Glomerular endothelial cell (primary cell): ENCODE measurements around the gene RCAN3. TPM values are rescaled to one million over a fixed set of nuclear protein-coding genes. Genes with fewer than 3 reads are reported as not detected.
"Not testable (repeated sequence)": the region's sequence is repeated elsewhere in the genome, so short reads cannot be mapped to it uniquely, and the experiment has no call there.

Experiments
- DNase-seq: peaks from one replicate; pipeline ENCODE4 v3.0.0-alpha.2; 2011; ENCODE audit warnings: low read depth, low spot score; ENCODE audit errors: extremely low read depth
- total RNA-seq: library from RNA; depleted of rRNA; stranded (reverse); fragments of >200 nt; gene quantifications from 2 replicates; pipeline ENCODE4 v1.2.3, GENCODE V29; 2015

Gene RCAN3
- 3.7 and 7.4 TPM in 2 replicates for total RNA-seq

DNA sequence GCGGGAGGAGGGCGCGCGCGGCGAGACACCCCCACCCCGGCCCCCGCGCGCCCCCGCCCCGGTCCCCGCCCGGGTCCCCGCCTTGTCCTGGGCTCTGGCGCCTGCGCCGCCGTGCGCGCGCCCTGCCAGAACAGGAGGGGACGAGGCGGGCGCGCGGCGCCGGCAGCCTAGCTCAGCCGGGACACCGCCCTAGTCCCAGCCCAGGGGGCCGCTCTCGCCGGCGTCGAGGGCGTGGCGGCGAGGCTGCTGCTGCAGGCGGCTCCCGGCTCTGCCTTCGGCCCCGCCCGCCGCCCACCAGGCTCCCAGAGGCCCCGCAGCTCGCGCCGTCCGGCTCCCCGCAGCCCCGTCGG lies at the start of gene RCAN3:
TSS of gene RCAN3 (plus strand) at position 128 of the 350 bp plus-strand sequence. CDS start 11,537 bp downstream, outside the sequence.
- DNase-seq: no peak

DNA sequence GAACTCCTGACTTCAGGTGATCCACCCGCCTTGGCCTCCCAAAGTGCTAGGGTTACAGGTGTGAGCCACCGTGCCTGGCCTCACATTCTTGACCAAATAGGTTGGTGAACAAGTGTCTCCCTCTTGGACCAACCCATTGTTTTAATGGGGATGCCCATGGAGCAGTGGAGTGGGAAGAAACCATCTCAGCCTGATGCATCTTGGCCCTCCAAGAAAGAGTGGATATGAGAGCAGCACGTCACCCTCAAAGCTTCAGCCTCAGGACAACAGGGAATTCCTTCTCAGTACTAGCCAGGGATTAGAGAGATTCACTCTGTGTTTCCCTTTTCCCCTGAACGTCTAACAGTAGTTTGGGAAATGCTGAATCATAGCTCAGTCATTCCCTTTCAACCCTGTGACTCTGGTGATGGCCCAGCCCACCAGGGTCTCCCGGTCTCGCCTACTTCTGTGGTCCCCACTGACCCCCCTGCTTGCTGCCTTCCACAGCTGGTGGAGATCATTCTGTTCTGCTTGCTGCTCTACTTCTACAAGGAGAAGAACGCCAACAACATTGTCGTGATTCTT lies 49.6 kb upstream of the RCAN3 start:
- no peak for DNase-seq

DNA sequence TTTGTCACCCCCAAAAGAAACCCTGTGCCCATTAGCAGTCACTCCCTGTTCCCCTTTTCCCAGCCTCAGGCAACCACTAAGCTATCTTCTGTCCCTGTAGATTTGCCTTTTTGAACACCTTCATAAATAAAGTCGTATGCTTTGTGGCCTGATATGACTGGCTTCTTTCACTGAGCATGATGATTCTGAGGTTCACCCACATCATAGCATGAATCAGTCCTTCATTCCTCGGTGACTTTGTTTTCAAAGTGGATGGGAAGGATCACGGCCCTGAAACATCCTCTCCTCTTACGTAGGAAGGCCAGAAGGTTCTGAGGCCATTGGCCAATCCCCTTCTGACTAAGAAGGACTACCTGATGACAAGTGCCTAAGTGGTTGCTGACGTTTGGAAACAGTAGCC lies 48.0 kb upstream of the RCAN3 start:
- no peak for DNase-seq

DNA sequence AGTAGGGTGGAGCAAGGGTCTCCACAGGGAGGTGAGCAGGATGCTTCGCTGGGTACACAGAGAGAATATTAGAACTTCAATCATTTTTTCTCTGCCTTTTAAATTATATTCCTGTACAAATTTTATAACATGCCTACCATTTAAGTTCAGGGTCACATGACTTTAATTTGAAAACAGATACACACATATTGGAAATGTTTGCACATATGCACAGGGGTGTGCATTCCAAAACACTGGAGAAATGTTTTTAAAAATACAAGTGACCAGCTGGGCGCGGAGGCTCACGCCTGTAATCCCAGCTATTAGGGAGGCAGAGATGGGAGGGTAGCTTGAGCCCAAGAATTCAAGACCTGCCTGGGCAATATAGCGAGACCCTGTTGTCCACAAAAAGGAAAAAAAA lies 47.4 kb upstream of the RCAN3 start:
- DNase-seq: no peak

DNA sequence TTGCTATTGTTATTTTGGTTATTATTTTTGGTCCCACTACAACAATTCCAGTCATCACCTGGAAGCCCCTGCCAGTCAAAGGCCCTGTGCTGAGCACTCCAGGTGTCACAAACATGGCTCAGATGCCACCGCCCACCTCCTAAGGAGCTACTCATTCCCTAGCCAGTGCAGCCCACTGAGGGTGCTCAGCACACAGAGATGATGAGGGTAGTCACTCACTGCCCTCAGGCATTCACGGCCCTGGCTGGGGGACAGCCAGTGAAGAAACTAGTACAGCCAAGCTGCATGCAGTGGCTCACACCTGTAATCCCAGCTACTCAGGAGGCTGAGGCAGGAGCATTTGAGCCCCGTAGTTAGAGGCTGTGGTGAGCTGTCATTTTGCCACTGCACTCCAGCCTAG lies 44.8 kb upstream of the RCAN3 start:
- no peak for DNase-seq

DNA sequence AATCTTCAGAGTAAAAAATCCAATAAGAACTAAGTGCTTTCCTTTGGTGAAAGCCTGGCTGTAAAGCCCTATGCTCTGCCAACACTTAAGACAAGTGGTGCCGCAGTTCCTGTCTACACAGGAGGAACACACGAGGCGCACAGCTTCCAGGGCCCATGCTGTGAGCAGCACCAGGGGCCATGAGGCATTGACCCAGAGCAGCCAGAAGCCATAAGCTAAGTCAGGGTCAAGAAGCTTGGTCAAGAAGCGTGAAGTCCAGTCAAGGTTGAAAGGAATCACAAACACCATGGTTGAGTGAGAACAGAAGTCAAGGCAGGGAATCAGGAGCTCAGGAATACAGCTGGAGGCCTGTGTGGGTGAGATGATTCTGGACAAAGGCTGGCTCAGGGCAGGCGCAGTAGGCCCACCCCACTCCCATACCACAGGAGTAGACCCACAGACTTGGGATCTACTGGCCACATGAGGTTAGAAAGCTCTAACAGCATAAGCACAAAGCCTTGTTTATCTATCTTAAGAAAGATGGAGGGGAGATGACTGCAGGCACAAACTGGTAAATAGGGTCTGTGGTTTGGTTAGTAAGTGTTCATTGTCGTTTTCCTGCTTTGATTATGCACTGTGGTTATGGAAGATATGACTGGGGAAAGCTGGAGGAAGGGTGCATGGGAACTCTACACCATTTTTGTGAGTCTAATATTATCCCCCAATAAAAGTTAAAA lies 42.9 kb upstream of the RCAN3 start:
- DNase-seq: no peak

DNA sequence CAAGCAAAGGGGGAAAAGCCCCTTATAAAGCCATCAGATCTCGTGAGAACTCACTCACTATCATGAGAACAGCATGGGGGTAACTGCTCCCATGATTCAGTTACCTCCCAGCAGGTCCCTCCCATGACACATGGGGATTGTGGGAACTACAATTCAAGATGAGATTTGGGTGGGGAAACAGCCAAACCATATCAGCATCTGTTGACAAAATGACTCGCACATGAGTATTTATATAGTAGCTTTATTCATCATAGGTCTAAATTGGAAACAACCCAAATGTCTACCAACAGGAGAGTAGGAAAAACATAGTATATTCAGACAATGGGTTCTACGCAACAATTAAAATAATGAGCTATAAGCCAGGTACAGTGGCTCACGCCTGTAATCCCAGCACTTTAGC lies 40.5 kb upstream of the RCAN3 start:
- not testable (repeated sequence) for DNase-seq

DNA sequence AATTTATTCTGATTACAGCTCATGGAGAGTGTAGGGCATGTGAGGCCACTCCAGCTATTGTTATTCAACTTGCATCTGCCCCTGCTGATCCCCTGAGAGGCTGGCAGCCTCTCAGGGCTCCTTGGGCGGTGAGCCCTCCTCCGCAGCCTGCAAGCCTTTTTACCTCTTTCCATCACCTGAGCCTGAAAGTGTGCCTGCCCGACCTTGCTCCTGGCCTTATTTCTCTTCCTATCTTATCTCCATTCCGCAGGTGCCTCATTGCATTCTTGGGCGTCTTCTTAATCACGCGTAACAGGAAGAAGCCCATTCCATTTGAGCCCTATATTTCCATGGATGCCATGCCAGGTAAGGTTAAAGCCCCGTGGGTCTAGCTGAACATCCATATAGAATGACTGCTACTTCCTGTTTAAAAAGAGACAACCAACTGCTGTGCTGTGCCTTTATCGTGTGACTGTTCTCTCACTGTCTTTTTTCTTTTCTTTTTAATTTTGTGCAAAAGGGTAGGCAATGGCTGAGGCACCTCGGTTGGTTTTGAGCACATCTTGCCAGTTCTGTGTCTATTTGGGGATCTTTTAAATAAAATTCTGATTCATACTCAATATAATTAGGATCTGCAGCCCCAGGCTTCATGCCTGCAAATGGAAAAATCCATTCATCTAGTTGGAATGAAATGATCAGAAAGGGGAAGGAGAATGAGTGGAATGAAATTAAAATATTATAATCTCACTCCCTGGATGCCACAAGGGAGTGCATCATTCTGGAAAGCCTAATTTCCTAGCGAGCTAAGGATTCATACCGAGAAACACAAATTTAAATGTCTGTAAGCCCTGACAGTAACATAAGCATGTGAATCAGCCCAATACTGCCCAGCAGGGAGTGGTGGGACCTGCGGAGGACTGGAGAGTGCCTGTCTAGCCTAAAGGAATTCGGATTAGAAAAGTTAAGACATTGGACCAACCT lies 38.6 kb upstream of the RCAN3 start:
- DNase-seq: no peak

DNA sequence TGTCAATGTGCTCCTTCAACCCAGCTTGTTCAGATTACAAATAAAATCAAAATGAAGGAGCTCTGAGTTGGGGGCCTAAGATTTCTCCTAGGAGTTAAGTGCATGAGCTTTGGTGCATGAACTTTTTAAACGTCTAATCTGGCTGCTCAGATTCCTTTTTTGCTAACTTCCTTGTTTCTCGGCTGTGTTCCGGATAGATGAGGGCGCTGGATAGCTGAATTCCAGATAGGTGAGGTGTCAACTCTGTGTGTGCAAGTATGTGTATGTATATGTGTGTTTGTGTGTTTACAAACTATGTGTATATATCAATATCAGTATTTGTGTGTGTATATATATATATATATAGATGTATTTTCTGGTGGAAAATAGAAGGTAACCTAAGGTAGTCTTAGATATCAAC lies 37.5 kb upstream of the RCAN3 start:
- DNase-seq: no peak

DNA sequence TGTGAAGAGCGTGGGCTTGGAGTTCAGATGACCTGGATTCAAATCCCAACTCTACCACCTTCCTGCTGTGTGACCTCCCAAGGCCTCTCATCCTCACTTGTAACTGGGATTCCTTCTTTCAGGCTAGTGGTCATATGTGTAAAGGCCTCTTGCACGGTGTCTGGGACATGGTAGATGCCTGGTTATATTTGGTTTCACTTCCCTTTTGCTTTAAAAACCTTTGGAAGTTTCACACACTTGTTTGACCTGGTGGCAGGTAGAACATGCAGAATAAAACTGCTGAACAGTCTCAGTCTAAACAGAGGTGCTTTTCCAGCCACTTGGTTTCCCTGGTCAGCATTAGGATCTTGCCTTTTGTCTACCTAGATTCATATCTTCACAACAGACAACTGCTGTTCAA lies 37.0 kb upstream of the RCAN3 start:
- DNase-seq: no peak

DNA sequence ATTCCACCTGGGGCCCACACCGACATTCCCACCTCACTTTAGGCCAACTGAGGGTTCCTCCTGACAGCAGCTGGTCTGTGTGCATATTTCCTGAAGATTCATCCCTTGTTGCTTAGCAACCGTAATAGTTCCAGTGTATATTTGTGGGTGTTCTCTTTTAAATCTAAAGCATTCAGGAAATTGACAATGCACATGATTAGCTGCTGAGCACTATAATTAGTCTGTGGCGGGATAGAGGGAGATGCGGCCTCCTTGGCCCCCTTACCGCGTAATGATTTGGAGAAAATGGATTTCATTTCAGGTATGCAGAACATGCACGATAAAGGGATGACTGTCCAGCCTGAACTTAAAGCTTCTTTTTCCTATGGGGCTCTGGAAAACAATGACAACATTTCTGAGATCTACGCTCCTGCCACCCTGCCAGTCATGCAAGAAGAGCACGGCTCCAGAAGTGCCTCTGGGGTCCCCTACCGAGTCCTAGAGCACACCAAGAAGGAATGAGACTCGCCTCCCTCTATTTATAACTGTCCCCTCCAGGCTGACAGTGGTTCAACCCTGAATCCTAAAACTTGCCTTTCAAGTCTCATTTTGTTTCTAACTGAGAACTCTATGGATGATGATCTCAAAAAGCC lies 33.8 kb upstream of the RCAN3 start:
- no peak for DNase-seq

DNA sequence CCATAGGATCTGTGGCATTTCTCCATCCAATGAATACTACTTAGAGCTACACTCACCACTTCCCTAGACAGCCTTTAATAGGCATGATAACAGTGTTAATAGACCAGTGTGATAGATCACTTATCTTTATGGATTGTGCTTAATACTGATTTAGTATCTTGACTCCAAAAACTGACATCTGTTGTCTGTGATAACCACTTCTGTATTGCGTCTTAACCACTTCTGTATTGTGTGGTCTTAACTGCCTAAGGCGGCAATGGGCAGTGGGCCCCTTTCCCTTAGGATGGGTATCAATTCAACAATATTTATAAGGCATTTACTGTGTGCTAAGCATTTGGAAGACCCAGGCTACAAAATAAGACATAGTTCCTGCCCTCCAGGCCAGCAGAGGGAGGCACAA lies 32.0 kb upstream of the RCAN3 start:
- DNase-seq: no peak

DNA sequence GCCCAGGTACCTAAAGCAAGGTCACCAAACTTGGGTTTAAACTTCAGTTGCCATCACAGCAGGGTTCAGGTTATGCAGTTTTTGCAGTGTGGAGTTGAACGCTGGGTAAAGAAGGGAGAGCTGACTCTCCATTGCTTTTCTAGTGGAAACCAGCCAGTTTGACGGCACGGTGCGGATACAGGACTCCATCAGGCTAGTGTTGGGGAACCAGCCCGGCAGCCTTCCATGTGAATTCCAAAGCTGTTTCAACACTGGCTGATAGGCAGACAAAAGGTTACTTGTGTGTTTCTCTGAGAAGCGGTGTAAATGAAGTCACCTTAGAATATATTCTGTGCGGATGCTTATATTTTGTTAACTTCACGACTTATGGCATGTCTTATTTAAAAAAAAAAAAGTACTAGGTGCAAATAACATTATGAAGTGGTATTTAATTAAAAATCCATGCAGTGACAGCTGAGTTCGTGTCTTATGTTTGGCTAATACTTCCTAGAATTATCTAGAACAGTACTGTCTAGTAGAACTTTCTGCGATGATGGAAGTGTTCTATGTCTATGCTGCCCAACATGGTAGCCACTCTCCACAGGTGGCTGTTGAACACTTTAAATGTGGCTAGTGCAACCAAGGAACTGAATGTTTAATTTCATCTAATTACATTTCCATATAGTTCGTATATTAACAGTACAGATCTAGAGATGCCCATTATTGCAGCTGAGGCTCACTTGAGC lies 29.9 kb upstream of the RCAN3 start:
- no peak for DNase-seq

DNA sequence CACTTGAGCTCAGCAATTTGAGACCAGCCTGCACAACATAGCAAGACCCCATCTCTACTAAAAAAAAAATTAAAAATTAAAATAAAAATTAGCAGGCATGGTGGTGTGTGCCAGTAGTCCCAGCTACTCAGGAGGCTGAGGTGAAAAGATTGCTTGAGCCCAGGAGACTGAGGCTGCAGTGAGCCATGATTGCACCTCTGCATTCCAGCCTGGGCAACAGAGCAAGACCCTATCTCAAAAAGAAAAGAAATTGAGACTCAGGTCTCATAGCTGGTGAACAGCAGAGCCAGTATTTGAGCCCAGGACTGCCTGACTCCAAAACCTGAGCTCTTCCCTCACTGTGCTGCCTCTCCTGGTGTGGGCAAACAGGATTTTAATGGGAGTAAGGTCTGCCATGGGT lies 28.4 kb upstream of the RCAN3 start:
- no peak for DNase-seq

DNA sequence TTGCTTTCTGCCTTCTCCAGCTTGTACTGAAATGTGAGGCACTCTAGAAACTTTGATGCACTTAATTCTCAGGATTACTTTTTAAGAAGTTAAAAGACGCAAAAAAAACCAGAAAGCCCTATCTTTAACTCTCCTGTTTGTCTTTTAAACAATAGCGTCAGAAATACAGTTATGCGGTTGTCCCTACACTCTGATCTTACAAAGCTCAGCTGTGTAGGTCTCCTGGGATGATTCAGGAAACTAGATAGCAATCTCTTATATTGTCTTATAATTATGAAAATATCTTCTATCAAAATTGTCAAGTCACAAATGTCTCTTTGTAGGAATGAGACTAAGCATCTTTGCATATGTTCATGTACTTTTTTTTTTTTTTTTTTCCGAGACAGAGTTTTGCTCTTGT lies 26.9 kb upstream of the RCAN3 start:
- no peak for DNase-seq

DNA sequence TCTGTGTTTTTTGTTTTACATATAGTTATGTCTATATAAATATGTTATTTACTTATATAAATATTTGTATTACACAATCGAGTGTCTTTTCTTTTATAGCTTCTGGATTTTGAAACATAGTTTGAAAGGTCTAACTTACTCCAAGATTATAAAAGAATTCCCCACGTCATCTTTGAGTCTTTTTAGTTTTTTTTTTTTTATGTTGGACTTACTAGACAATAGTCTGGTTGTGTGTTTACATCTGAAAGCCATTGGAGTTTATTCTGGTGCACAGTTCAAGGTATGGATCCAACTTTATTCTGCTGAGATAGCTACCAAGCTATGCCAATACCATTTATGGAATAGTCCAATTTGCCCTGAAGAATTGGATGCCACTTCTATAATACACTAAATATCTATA lies 26.1 kb upstream of the RCAN3 start:
- no peak for DNase-seq

DNA sequence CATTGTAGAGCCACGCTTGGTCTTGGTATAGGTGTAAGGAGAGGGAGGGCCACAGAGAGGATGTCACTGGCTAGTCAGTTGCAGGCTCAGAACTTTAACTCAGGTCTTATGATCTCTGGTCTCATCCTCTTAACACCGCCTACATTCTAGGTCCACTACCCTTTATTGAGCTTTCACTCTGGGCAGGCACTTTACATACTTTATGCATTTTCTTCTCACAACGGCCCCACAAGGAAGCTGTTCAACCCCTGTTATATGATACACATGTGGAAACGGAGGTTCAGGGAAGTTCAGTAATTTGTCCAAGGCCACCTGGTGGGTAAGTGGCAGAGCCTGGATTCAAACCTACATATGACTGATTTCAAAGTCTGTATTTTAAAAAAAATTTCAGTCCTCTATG lies 25.3 kb upstream of the RCAN3 start:
- DNase-seq: no peak

DNA sequence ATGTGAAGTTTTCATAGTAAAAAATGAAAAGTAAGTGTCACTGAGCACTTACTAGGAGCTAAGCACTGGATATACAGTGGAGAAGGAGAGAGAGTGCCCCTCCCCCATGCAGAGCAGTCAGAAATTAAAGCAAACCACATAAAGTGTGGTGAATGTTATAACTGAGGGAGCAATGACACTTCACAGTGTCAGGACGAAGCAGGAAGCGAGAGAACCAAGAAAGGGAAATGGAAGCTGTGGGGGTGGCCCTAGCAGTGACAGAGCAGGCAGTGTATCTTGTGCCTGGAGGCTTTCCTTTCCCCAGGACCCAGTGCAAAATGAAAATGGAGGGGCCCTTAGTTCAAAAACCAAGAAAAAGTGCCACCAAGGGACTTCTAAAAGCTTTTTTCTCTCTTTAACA lies 21.5 kb upstream of the RCAN3 start:
- DNase-seq: no peak

DNA sequence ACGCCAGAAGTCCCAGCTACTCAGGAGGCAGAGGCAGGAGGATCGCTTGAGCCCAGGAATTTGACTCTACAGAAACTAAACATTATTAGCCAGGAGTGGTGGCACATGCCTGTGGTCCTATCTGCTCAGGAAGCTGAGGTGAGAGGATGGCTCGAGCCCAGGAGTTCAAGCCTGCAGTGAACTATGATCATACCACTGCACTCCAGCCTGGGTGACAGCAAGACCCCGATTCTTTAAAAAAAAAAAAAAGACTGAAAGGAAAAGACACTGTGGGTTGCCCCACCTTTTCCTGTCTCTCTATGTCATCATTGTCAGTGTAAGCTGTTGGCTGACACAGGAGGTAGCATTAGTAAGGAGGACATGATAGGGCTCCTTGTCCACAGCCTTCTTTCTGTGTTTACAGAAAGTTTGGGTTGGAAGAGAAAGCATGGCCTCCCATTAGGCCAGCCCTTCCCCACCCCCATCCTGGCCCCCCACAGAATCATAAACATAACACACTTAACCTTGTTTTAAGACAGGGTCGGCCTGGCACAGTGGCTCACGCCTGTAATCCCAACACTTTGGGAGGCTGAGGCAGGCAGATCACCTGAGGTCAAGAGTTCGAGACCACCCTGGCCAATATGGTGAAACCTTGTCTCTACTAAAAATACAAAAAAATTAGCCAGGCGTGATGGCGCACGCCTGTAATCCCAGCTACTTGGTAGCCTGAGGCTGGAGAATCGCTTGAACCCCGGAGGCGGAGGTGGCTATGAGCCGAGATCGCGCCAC lies 20.6 kb upstream of the RCAN3 start:
- DNase-seq: no peak

DNA sequence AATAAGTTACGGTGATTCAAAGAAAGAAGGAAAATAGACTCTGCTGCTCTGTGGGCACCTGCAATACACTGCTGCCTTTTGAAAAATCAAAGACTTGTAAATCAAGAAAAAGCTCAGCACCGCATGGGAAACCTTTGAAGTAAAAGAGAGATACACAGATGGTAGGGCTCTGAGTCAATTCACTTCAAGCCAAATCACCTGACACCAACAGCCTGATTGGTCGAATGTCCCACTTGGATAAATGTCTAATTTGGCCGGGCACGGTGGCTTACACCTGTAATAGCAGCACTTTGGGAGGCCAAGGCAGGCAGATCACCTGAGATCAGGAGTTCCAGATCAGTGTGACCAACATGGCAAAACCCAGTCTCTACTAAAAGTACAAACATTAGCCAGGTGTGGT lies 19.2 kb upstream of the RCAN3 start:
- DNase-seq: no peak
